WI38 (cell line): ENCODE results near the gene SETD3.
"Not testable (repeated sequence)": the region's sequence is repeated elsewhere in the genome, so short reads cannot be mapped to it uniquely, and the experiment has no call there.

Source experiments
- H3K4me3 ChIP-seq: 2 replicates; pipeline ENCODE4 v1.5.1; 2011; ENCODE audit warnings: low read depth, mild to moderate bottlenecking, control low read depth, low read length
- TF ChIP-seq, protein P1 (sequence below): IDR thresholded peaks from 2 replicates; pipeline ENCODE4 v1.5.1; 2012; ENCODE audit warnings: low read depth, mild to moderate bottlenecking, control low read depth, low read length

Gene SETD3

DNA sequence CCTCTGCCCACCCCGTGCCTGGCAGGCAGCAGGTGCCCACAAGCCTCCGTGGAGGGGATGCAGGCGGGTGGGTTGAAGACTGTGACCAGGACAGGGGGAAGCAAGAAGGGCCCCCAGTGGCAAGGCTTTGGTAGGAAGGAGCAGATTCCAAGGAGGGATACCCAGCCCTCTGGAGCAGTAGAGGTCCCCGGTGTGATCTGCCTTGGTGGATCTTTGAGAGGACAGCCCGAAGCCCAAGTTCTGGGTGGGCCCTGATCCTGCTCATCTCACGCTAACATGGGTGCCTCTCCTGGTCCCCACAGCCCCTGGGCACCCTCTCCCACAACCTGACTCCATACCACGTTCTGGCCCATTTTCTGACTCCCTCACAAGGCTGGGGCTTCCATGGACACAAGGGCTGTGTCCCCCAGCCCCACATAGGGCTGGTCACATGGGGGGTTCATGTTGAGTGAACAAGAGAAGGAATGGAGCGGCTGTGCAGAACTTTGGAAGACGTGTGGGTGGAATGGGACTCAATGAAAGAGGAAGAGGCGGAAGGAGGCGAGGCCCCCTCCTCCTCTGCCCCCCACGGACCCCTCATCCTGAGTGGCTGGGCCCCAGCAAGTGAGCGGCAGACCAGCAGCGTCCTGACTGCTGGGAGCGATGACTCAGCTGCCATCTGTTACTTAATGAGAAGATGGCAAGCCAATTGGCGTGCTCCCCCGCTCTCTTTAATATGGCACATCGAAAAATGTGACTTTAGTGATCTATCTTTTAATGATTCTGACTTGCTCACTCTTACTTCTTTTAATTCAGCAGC, 131.6 kb downstream of the SETD3 start:
- TF ChIP-seq, protein P1, sequence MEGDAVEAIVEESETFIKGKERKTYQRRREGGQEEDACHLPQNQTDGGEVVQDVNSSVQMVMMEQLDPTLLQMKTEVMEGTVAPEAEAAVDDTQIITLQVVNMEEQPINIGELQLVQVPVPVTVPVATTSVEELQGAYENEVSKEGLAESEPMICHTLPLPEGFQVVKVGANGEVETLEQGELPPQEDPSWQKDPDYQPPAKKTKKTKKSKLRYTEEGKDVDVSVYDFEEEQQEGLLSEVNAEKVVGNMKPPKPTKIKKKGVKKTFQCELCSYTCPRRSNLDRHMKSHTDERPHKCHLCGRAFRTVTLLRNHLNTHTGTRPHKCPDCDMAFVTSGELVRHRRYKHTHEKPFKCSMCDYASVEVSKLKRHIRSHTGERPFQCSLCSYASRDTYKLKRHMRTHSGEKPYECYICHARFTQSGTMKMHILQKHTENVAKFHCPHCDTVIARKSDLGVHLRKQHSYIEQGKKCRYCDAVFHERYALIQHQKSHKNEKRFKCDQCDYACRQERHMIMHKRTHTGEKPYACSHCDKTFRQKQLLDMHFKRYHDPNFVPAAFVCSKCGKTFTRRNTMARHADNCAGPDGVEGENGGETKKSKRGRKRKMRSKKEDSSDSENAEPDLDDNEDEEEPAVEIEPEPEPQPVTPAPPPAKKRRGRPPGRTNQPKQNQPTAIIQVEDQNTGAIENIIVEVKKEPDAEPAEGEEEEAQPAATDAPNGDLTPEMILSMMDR, result no peak

DNA sequence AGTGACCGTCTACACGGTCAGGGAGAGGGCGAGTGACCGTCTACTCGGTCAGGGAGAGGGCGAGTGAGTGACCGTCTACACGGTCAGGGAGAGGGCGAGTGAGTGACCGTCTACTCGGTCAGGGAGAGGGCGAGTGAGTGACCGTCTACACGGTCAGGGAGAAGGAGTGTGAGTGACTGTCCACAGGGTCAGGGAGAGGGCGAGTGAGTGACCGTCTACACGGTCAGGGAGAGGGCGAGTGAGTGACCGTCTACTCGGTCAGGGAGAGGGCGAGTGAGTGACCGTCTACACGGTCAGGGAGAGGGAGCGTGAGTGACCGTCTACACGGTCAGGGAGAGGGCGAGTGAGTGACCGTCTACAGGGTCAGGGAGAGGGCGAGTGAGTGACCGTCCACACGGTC, 132.4 kb downstream of the SETD3 start:
- not testable (repeated sequence) for H3K4me3 ChIP-seq

More for the DNA sequence above, 131.6 kb downstream of the SETD3 start:
- H3K4me3 ChIP-seq, result no peak overlapping the region
